Skeletal muscle tissue (tissue), 4 donors: ENCODE results near the gene RASA3. TPM values are rescaled to one million over a fixed set of nuclear protein-coding genes. Genes with fewer than 3 reads are reported as not detected.

Experiments
- H3K27ac ChIP-seq: one replicate; pipeline ENCODE4 v1.7.0; 2013; ENCODE audit warnings: mild to moderate bottlenecking, low read depth, low read length, inconsistent platforms
- H3K27me3 ChIP-seq, 3 donors: one replicate each; pipeline ENCODE4 v1.7.0; 2013; ENCODE audit warnings: low read length in 3 of 3; ENCODE audit not compliant: control insufficient read depth in 3 of 3, insufficient read depth in 3 of 3
- H3K36me3 ChIP-seq, 3 donors: one replicate each; pipeline ENCODE4 v1.7.0; 2013; ENCODE audit warnings: low read length in 3 of 3; ENCODE audit not compliant: control insufficient read depth in 3 of 3, insufficient read depth in 3 of 3
- H3K4me1 ChIP-seq, 3 donors: one replicate each; pipeline ENCODE4 v1.7.0; 2013; ENCODE audit warnings: low read length in 3 of 3, mild to moderate bottlenecking in 3 of 3; ENCODE audit not compliant: control insufficient read depth in 3 of 3, insufficient read depth in 3 of 3
- H3K4me3 ChIP-seq, 3 donors: one replicate each; pipeline ENCODE4 v1.7.0; 2013; ENCODE audit warnings: low read length in 3 of 3
- H3K9ac ChIP-seq, 3 donors: one replicate each; pipeline ENCODE4 v1.7.0; 2013; ENCODE audit warnings: low read length in 3 of 3, mild to moderate bottlenecking in 3 of 3, moderate library complexity in 2 of 3, low read depth in 1 of 3
- H3K9me3 ChIP-seq, 3 donors: one replicate each; pipeline ENCODE4 v1.7.0; 2013; ENCODE audit warnings: low read length in 3 of 3; ENCODE audit not compliant: control insufficient read depth in 3 of 3
- total RNA-seq: library from RNA; depleted of rRNA; stranded (reverse); fragments of >200 nt; gene quantifications from one replicate; pipeline ENCODE4 v1.2.3, GENCODE V29; 2014
- donor health status: Osteomylitis.

The RASA3 gene
- total RNA-seq, 1 donor from 2014 or later, result 14.1 TPM

DNA sequence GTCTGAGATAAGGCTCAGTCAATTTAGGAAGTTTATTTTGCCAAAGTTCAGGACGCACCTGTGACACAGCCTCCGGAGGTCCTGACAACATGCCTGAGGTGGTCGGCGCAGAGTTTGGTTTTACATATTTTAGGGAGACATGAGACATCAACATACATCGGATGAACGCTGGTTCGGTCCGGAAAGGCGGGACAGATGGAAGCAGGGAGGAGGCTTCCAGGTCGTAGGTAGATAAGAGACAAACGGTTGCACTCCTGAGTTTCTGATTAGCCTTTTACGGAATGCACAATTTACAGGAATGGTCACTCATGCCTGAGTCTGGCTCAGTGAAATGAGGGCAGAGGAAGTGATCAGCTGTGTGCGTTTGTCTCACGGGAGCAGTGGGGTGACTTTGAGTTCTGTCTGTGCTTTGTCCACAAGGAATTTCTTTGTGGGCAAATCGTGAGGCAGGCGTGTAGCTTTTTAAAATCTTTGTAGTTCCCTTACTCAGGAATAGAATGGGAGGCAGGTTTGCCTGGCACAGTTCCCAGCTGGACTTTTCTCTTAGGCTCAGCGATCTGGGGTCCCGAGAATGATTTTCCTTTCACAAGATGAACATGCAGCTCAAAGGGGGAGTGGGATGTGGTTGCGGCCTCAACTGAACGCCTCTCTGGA, 194.8 kb downstream of the RASA3 start:
- no peak overlapping the region for H3K4me3 ChIP-seq
- H3K9ac ChIP-seq, result no peak overlapping the region
- peaks cover 15 to 20% (median 16%) of the 10 kb centered on the region in 3 donors for H3K4me1 ChIP-seq
- H3K9me3 ChIP-seq, result no peaks in the 10 kb centered on the region
- peaks cover 23 to 42% (median 32%) of the 10 kb centered on the region in 3 donors for H3K27me3 ChIP-seq
- no peak overlapping the region for H3K27ac ChIP-seq
- no peaks in the 10 kb centered on the region for H3K36me3 ChIP-seq

DNA sequence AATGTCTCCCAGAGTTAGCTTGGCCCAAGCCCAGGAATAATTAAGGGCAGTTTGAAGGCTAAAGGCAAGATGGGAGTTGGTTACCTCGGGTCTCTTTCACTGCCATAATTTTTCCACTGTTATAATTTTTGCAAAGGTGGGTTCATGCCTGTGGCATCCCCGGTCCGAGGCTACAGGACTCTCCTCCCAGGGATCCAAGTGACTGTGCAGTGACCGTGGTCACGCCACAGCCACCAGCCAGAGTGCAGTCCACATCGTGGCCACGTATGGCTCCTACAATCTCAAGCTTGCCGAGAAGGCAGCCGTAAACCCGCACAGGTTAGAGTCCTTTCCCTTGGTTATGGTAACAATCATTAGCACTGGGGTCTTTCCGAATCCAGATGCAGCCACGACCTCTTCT, 195.3 kb downstream of the RASA3 start:
- Histone ChIP-seq H3K4me1 (peaks cover 15 to 20% (median 16%) of the 10 kb centered on the region in 3 donors), H3K4me3 (no peak overlapping the region), H3K36me3 (no peaks in the 10 kb centered on the region), H3K27ac (no peak overlapping the region), H3K9me3 (no peaks in the 10 kb centered on the region), H3K27me3 (peaks cover 23 to 42% (median 32%) of the 10 kb centered on the region in 3 donors), H3K9ac (no peak overlapping the region)

GRCh38 chr13:113936166-113936965, 196.1 kb downstream of the RASA3 start:
- Histone ChIP-seq H3K27ac (no peak overlapping the region), H3K36me3 (no peaks in the 10 kb centered on the region), H3K9ac (no peak overlapping the region), H3K4me1 (peaks cover 15 to 20% (median 16%) of the 10 kb centered on the region in 3 donors), H3K27me3 (peaks cover 23 to 43% (median 28%) of the 10 kb centered on the region in 3 donors), H3K4me3 (no peak overlapping the region), H3K9me3 (no peaks in the 10 kb centered on the region)

GRCh38 chr13:113935001-113935844, 197.2 kb downstream of the RASA3 start:
- no peak overlapping the region for H3K4me3 ChIP-seq
- H3K9me3 ChIP-seq, result no peaks in the 10 kb centered on the region
- peaks cover 15 to 20% (median 16%) of the 10 kb centered on the region in 3 donors for H3K4me1 ChIP-seq
- peak overlapping the region in 1 of 3 donors; percentile 8 for H3K9ac ChIP-seq
- peak overlapping the region; percentile 1 for H3K27ac ChIP-seq
- H3K27me3 ChIP-seq, result peaks cover 23 to 46% (median 32%) of the 10 kb centered on the region in 3 donors
- no peaks in the 10 kb centered on the region for H3K36me3 ChIP-seq

DNA sequence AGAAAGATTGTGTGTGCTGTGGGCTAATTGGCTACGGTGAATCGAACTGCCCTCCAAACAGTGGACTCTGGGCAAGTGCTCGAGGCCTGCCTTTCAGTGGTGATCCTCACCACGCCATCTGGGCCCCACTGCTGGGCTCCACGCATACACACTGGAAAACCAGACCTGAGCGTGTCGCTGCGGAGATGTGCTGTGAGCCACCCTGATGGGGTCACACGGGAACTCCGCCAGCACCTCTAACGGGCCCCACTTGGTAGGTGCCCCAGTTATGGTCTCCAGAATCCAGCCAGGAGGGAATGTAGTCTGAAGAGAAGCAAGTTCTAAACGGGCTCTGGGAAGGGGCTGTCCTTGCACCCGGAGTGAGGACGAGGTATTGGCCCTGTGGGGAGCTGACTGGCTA, 197.8 kb downstream of the RASA3 start:
- Histone ChIP-seq H3K27me3 (peaks cover 20 to 43% (median 26%) of the 10 kb centered on the region in 3 donors), H3K9ac (no peak overlapping the region), H3K9me3 (no peaks in the 10 kb centered on the region), H3K36me3 (no peaks in the 10 kb centered on the region), H3K4me3 (no peak overlapping the region), H3K4me1 (peaks cover 21 to 26% (median 21%) of the 10 kb centered on the region in 3 donors), H3K27ac (no peak overlapping the region)

- Histone ChIP-seq H3K4me1 (peaks cover 26 to 29% (median 27%) of the 10 kb centered on the region in 3 donors), H3K27me3 (peaks cover 13 to 36% (median 19%) of the 10 kb centered on the region in 3 donors), H3K9ac (no peak overlapping the region), H3K27ac (no peak overlapping the region), H3K9me3 (no peaks in the 10 kb centered on the region), H3K36me3 (no peaks in the 10 kb centered on the region), H3K4me3 (no peak overlapping the region)
Measured at GRCh38 chr13:113933901-113934300, 198.5 kb downstream of the RASA3 start.

- Histone ChIP-seq H3K27ac (no peak overlapping the region), H3K36me3 (no peaks in the 10 kb centered on the region), H3K9ac (no peak overlapping the region), H3K27me3 (peaks cover under 1 to 17% (median 11%) of the 10 kb centered on the region in 3 donors), H3K4me1 (peaks cover 38 to 41% (median 38%) of the 10 kb centered on the region in 3 donors), H3K9me3 (no peaks in the 10 kb centered on the region), H3K4me3 (no peak overlapping the region)
Measured at GRCh38 chr13:113931841-113932459, 200.5 kb downstream of the RASA3 start.

- H3K27me3 ChIP-seq, result peaks cover 0 to 12% (median 10%) of the 10 kb centered on the region in 3 donors
- H3K4me1 ChIP-seq, result peaks cover 41 to 48% (median 43%) of the 10 kb centered on the region in 3 donors
- no peaks in the 10 kb centered on the region for H3K9me3 ChIP-seq
- no peaks in the 10 kb centered on the region for H3K36me3 ChIP-seq
- no peak overlapping the region for H3K4me3 ChIP-seq
- H3K9ac ChIP-seq, result no peak overlapping the region
- H3K27ac ChIP-seq, result no peak overlapping the region
Measured at GRCh38 chr13:113930671-113931637, 201.5 kb downstream of the RASA3 start.
